ENCODE measurements around the gene ALDH16A1.

The ALDH16A1 gene

GRCh38 chr19:49481020-49481683 lies 28.1 kb downstream of the ALDH16A1 start:
- FAIRE-seq (no peak), DNase-seq (ENCODE audit: extremely low spot score, insufficient read length, low read depth) (no peak)

GRCh38 chr19:49486232-49486631 lies 33.2 kb downstream of the ALDH16A1 start:
- FAIRE-seq (no peak), DNase-seq (ENCODE audit: extremely low spot score, insufficient read length, low read depth) (no peak)

DNA sequence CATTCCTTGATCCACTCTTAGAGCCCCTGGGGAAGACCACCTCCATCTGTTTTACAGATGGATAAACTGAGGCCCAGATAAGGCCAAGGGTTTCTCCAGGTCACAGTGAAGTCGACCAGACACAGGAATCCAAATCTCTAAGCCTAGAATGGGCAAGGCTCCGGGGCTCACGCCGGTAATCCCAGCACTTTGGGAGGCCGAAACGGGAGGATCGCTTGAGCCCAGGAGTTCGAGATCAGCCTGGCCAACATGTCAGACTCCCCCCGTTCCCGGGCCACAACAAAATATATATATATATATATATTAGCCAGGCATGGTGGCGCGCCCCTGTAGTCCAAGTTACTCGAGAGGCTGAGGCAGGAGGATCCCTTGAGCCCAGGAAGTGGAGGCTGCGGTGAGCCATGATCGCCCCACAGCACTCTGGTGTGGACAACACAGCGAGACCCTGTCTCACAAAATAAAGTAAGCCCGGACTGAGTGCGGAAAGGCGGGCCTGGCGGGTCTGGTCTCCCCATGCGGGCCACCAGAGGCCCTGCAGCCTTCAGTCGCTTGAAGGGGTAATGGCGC lies 33.8 kb downstream of the ALDH16A1 start:
- DNase-seq (ENCODE audit: extremely low spot score, insufficient read length, low read depth) (no peak), FAIRE-seq (no peak)

GRCh38 chr19:49487277-49488045 lies 34.4 kb downstream of the ALDH16A1 start, which contains the start of gene RPL13A:
TSS of gene RPL13A (plus strand) at chr19:49487608. CDS start at chr19:49487630, 22 bp downstream.
- FAIRE-seq (peak; percentile 99), DNase-seq (ENCODE audit: extremely low spot score, insufficient read length, low read depth) (peak; percentile 83)

- FAIRE-seq, result no peak
- no peak for DNase-seq (ENCODE audit: extremely low spot score, insufficient read length, low read depth)
Measured at GRCh38 chr19:49488046-49488862, 35.2 kb downstream of the ALDH16A1 start.

DNA sequence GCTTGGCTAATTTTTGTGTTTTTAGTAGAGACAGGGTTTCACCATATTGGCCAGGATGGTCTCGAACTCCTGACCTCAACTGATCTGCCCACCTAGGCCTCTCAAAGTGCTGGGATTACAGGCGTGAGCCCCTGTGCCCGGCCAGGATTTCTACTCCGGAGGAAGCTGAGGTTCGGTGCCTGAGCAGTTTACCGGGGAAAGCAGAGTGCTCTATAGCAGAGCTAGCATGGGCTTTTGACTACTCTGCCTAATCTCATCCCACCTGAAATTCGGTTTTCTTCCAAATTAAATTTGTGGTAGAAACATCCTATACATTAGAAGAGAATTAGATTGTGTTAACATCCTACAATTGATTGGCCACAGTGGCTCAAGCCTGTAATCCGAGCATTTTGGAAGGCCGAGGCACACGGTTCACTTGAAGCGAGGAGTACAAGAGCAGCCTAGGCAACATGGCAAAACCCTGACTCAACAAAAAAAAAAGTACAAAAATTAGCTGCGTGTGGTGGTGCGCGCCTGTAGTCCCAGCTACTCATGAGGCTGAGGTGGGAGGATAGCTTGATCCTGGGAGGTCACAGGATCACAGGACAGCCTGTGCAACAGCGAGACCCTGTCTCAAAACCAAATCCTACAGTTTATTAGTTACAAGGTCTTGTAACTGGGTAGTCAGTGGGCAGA lies 36.0 kb downstream of the ALDH16A1 start:
- FAIRE-seq, result no peak
- no peak for DNase-seq (ENCODE audit: extremely low spot score, insufficient read length, low read depth)

DNA sequence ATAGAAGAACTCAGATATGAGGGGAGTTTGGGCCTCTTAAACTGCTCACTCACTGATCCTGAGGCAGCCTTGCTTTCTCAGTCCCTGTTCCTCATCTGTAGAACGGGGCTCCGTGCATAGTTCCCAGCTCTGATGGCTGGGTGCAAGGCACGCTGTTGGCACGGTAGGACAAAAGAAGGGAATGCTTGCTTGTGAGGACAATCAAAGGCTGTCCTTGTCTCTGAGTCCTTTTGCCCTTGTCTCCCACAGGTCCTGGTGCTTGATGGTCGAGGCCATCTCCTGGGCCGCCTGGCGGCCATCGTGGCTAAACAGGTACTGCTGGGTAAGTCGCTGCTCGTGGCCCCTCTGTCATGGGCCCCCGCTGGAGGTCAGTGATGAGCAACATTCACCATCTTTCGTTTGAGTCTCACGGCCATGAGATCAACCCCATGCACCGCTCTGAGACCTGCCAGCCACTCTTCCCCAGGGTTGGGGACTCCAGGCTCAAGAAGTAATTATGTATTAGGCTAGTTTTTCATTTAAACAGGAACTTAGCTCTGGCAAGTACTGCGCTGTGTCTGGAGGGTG lies 36.7 kb downstream of the ALDH16A1 start:
- FAIRE-seq (no peak), DNase-seq (ENCODE audit: extremely low spot score, insufficient read length, low read depth) (no peak)

GRCh38 chr19:49490287-49491029 lies 37.4 kb downstream of the ALDH16A1 start:
- FAIRE-seq (no peak), DNase-seq (ENCODE audit: extremely low spot score, insufficient read length, low read depth) (no peak)

DNA sequence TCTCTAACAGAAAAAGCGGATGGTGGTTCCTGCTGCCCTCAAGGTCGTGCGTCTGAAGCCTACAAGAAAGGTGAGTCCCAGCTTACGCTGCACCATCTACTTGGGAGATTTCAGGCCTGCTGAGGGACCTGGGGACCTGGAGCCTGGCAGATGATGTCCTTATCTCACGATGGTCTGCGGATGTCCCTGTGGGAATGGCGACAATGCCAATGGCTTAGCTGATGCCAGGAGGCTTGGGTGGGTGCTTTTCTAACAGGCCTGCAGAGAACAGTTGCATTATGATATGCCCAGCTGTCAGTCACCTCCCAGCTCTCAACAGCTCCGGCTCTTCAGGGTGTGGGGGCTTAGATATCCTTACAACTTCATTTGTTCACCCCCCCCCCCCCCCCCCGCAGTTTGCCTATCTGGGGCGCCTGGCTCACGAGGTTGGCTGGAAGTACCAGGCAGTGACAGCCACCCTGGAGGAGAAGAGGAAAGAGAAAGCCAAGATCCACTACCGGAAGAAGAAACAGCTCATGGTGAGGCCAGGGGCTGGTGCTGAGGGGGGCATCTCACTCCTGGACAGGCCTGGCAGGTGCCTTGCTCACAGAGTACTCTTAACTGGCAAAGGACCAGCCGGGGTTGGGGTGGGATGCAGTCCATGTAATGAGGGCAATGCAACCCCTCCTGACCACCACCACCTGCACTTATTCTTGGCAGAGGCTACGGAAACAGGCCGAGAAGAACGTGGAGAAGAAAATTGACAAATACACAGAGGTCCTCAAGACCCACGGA lies 38.2 kb downstream of the ALDH16A1 start:
- no peak for DNase-seq (ENCODE audit: extremely low spot score, insufficient read length, low read depth)
- no peak for FAIRE-seq

DNA sequence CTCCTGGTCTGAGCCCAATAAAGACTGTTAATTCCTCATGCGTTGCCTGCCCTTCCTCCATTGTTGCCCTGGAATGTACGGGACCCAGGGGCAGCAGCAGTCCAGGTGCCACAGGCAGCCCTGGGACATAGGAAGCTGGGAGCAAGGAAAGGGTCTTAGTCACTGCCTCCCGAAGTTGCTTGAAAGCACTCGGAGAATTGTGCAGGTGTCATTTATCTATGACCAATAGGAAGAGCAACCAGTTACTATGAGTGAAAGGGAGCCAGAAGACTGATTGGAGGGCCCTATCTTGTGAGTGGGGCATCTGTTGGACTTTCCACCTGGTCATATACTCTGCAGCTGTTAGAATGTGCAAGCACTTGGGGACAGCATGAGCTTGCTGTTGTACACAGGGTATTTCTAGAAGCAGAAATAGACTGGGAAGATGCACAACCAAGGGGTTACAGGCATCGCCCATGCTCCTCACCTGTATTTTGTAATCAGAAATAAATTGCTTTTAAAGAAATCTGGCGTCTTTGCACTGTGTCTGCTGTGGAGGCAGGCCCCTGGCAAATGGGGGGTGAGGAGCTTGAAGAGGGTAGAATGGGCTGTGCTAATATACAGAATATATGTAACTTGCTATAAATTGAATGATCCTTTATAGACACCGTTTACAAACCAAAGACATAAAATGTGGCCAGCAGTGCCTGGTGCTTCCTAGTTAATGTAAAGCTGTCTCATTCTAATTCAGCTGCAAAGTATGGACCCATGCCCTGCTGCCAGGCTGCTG lies 39.0 kb downstream of the ALDH16A1 start:
- DNase-seq (ENCODE audit: extremely low spot score, insufficient read length, low read depth) (no peak), FAIRE-seq (no peak)

DNA sequence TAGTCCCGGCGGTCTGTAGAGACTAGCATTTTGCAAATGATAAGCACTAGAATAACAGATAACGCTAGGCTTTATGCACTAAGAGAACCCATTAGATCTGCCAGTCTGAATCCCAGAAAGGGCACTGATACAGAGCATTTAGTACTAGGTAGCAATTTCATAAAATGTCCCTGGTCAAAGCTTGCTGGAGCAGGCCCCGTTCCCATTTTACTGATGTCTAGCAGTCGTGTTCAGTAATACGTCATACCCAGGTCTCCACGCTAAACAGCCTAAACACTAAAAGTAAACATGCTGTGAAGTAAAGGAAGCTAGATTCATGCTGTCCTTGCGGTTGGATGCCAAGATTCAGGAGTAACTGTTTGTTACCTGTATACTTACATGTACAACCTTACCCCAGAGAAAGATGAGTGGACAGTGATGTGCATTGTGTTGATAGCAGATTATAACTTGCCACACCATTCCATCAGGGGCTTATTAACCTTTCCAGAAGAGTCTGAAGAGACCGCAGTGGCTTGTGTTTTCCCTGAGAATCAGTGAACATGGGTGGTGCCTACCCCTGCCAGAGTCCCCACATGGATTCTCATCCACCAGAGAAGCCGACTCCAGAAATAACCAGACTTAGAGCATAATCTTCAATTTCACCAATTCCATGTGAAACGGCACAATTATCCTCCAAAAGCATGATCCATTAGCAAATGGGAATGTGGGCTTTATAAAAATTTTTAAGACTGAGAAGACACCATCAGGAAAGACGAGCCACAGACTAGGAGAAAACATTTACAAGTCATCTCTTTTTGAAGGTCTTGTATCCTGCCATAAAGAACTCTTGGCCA lies 39.8 kb downstream of the ALDH16A1 start:
- FAIRE-seq, result no peak

GRCh38 chr19:49496574-49497008 lies 43.6 kb downstream of the ALDH16A1 start:
- FAIRE-seq (no peak), DNase-seq (ENCODE audit: extremely low spot score, insufficient read length, low read depth) (no peak)

More for the DNA sequence above, 39.8 kb downstream of the ALDH16A1 start:
- no peak for DNase-seq (ENCODE audit: extremely low spot score, insufficient read length, low read depth)

DNA sequence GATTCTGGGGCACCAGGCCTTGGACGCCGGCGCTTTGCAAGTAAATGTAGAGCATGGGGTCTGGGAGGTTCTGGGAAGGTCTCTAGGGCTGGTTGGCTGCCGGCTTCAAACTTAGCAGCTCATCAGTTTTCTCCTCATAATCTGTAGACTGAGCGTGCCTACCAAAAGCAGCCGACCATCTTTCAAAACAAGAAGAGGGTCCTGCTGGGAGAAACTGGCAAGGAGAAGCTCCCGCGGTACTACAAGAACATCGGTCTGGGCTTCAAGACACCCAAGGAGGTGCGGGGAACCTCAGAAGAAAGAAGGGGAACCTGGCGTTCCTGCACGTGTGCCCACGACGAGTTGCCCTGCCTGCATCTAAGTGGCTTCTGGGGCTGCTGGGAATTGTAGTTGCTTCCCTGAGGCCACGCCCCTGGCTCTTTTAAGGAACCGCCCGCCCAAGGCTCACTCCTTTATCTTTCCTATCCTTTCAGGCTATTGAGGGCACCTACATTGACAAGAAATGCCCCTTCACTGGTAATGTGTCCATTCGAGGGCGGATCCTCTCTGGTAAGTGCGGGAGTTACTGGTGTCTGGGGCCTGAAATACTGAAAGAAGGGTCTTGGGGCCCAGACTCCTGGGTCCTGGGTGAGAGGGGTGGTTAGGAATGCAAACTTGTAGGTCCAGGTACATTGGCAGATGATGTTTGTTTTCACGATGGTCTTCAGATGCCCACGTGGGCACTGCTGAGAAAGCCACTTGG lies 44.2 kb downstream of the ALDH16A1 start:
- DNase-seq (ENCODE audit: extremely low spot score, insufficient read length, low read depth), result no peak

DNA sequence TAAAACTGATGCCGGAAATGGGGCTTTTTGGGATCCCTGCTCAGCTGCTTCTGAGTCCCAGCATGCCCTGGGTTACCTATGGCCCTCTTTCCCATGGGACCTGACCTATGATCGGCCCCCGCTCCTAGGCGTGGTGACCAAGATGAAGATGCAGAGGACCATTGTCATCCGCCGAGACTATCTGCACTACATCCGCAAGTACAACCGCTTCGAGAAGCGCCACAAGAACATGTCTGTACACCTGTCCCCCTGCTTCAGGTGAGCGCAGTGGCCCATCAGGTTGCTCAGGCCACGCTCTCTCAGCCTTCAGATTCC lies 44.7 kb downstream of the ALDH16A1 start:
- DNase-seq (ENCODE audit: extremely low spot score, insufficient read length, low read depth) (no peak), FAIRE-seq (no peak)

More for the DNA sequence above, 44.2 kb downstream of the ALDH16A1 start:
- peak; percentile 72 for FAIRE-seq

DNA sequence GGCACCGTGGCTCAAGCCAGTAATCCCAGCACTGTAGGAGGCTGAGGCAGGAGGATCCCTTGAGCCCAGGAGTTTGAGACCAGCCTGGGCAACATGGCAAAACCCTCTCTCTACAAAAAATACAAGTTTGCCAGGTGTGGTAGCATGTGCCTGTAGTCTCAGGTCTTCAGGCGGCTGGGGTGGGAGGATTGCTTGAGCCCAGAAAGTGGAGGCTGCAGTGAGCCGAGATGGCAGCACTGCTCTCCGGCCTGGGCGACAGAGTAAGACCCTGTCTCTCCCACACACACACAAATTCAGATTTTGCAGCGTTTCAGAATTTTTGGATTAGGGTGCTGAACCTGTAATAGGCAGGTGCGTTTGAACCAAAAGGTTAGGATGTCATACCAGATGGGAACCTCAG lies 45.5 kb downstream of the ALDH16A1 start:
- DNase-seq (ENCODE audit: extremely low spot score, insufficient read length, low read depth) (no peak), FAIRE-seq (no peak)

All from GM18507 (cell line).